GM21737 (cell line): Measurements from ENCODE around the gene HAPLN2.

Experiments
- ATAC-seq: cut with Tn5 transposase; IDR thresholded peaks from one replicate; pipeline ENCODE4 v1.9.1; 2021; ENCODE audit warnings: mild to moderate bottlenecking, moderate library complexity; ENCODE audit not compliant: unreplicated experiment

HAPLN2 gene

DNA sequence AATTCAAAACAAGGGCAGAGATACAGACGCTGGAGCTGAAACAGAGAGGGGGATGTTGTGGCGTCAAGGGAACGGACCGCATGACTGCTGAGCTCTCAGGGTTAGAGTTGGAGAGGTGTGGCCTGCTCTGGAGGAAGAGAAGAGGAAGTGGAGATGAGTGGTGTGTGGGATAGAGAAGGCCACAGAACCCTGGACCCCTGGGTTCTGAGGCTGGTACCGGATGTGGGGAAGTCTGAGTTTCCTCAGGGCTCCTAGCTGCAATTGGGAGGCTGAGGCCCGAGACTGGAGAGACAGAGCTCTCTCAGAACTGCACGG lies 24.5 kb downstream of the HAPLN2 start:
- peak; percentile 50 for ATAC-seq

DNA sequence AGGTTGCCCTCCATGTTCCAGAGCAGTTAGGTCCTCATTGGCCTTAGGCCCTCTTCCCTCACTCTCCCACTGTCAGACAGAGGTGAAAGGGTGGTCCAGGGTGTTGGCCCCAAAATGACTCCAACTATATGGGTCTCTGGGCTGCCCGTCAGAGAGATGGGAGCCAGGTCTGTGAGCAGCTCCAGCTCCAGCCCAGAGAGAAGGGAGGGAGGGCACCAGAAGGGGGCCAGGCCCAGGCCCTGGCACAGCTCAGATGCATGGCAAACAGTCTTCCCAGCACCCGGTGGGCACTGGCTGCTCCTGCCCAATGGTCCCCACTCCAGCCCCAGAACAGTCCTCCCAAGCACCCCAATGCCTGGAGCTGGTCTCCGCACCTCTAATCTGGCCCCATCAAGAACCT lies 24.9 kb downstream of the HAPLN2 start:
- ATAC-seq, result no peak

- ATAC-seq, result no peak
Observed at GRCh38 chr1:156644640-156645039, 25.4 kb downstream of the HAPLN2 start.

GRCh38 chr1:156645056-156645455 lies 25.8 kb downstream of the HAPLN2 start:
- no peak for ATAC-seq

DNA sequence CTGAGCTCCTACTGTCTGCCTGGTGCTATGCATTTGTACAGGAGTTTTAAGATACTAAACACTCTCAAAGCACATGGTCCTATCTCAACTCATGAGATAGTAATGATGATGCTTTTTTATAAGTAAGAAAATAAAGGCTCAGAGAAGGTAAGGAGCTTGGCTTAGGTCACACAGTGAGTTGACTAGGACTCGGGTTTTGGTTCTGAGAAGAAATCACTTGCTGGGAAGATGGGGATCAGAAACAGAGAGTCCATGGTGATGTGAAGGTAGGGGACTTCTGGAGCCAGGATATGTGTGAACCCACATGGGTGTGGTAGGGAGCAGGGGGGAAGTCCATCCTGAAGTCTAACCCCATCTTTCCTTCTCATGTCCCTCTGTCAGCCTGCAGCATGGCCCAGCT lies 26.5 kb downstream of the HAPLN2 start:
- no peak for ATAC-seq

- ATAC-seq, result no peak
Observed at GRCh38 chr1:156646738-156647211, 27.6 kb downstream of the HAPLN2 start.

DNA sequence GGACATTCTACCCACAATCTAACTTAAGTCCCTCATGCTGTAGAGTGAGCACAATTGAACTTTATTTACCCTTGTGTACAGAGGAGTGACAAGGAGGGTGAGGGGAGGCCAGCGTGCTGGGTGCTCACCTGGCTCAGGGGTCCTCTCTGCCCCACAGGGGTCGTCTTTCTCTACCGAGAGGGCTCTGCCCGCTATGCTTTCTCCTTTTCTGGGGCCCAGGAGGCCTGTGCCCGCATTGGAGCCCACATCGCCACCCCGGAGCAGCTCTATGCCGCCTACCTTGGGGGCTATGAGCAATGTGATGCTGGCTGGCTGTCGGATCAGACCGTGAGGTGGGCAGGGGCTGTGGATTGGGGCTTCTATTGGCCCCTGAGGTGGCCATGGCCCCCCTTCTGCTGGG lies 28.1 kb downstream of the HAPLN2 start:
- no peak for ATAC-seq

- no peak for ATAC-seq
Observed at GRCh38 chr1:156648496-156648895, 29.3 kb downstream of the HAPLN2 start.

DNA sequence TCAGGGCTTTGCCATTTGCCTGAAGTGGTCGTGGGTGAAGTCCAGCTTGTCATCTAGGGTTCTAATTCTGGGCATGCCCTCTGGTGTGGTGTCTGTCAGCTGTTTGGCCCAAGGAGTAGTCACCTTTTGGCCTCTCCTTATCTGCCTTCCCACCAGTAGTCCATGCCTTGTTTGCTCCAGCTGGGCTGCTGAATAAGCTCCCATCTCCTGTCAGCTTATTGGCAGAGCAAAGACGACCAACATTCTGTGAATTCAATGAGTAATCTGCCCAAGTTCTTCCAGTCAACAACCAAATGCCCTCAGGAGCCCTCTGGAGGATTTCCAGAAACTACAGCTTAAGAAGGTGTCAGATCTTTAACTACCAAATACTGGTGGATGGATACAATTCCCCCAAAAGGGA lies 29.7 kb downstream of the HAPLN2 start:
- ATAC-seq, result no peak

DNA sequence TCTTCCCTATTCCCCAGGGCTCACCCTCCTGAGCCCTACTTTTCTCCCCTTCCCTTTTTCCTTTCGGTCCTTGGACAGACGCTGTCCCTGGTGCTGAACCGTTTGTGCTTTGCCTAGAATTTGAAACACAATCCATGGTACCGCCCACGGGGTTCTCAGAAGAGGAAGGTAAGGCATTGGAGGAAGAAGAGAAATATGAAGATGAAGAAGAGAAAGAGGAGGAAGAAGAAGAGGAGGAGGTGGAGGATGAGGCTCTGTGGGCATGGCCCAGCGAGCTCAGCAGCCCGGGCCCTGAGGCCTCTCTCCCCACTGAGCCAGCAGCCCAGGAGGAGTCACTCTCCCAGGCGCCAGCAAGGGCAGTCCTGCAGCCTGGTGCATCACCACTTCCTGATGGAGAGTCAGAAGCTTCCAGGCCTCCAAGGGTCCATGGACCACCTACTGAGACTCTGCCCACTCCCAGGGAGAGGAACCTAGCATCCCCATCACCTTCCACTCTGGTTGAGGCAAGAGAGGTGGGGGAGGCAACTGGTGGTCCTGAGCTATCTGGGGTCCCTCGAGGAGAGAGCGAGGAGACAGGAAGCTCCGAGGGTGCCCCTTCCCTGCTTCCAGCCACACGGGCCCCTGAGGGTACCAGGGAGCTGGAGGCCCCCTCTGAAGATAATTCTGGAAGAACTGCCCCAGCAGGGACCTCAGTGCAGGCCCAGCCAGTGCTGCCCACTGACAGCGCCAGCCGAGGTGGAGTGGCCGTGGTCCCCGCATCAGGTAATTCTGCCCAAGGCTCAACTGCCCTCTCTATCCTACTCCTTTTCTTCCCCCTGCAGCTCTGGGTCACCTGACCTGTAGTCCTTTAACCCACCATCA lies 33.1 kb downstream of the HAPLN2 start:
- ATAC-seq, result no peak

DNA sequence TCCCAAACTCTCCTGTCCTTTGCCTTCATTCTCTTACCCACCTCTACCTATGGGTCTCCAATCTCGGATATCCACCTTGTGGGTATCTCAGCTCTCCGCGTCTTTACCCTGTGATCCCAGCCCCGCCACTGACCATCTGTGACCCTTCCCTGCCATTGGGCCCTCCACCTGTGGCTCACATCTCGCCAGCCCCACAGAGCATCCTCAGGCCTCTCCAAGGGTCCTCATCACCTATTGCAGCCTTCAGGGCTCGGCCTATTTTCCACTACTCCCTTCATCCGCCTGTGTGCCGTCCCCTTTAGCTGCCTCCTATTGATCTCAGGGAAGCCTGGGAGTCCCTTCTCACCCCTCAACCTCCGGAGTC lies 33.8 kb downstream of the HAPLN2 start:
- no peak for ATAC-seq

- no peak for ATAC-seq
Observed at GRCh38 chr1:156654700-156655099, 35.5 kb downstream of the HAPLN2 start.

GRCh38 chr1:156655151-156655903 lies 36.1 kb downstream of the HAPLN2 start:
- ATAC-seq, result no peak

GRCh38 chr1:156655904-156656516 lies 36.8 kb downstream of the HAPLN2 start:
- no peak for ATAC-seq

DNA sequence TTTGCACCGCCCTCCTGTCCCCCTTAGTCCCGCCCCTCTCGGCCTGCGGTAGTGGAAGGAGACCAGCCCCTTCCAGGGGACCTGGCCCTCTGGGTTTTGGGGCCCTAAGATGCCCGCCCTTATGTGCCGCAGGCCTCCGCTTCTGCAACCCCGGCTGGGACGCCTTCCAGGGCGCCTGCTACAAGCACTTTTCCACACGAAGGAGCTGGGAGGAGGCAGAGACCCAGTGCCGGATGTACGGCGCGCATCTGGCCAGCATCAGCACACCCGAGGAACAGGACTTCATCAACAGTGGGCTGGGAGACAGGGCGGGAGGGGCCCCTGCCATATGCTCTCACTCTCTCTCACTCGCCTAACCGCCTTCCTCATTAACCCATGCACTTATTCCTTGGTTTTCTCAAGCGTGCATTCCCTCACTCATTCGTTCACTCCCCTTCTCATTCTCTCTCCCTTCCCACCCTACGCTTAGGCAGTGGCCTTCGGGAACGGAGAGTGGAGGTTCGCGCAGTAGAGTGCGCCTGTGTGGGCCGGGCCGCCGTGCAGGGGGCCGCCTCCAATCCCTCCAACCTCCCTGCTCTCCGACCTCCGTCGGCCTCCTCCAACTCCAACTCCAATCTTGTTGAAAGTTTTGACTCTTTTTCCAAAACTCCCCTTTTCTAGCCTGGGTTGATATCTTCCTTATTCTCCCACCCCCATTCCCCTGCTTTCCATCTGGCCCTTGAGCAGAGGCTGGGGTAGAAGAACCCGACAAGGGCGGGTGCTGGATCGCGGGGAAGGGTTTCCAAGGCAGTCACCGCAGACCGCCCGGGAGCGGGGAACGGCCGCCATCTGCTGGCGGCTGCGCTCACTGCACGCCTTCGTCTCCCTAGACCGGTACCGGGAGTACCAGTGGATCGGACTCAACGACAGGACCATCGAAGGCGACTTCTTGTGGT lies 37.9 kb downstream of the HAPLN2 start:
- ATAC-seq, result no peak

- no peak for ATAC-seq
Observed at GRCh38 chr1:156657741-156658319, 38.6 kb downstream of the HAPLN2 start.

- no peak for ATAC-seq
Observed at GRCh38 chr1:156658496-156658895, 39.3 kb downstream of the HAPLN2 start.

GRCh38 chr1:156658945-156659574 lies 39.8 kb downstream of the HAPLN2 start:
- ATAC-seq, result no peak

DNA sequence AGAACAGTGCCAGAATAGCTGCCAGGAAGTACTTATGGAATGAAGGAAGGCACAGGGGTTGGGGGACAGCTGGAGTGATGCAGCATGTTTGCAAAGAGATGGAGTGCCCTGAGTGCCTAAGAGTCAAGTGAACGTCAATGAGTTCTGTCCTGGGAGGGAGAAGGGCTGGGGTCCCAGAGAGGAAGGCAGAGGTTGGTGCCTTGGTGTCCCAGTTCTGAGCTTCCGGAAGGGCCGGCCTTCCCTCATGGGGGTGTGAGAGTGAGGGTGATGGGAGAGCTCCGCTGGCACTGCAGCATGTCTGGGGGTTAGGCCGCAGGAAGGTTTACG lies 40.4 kb downstream of the HAPLN2 start:
- ATAC-seq, result no peak
